ENCODE measurements around the gene TICAM1. TPM values are rescaled to one million over a fixed set of nuclear protein-coding genes. Genes with fewer than 3 reads are reported as not detected.
"Not testable (repeated sequence)": the region's sequence is repeated elsewhere in the genome, so short reads cannot be mapped to it uniquely, and the experiment has no call there.

The TICAM1 gene
- total RNA-seq, 2 donors from 2014 or later: 14.0 to 27.2 TPM

DNA sequence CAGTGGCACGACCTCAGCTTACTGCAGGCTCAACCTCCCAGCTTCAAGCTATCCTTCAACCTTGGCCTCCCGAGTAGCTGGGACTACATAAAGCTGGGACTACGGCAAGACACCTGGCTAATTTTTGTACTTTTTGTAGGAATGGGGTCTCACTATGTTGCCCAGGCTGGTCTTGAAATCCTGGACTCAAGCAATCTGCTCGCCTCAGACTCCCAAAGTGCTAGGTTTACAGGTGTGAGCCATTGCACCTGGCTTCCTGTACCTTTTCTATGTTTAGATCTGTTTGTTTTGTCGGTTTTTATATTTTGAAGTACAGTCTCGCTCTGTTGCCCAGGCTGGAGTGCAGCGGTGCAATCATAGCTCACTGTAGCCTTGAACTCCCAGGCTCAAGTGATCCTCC is 17.5 kb upstream of the TICAM1 start:
- H3K36me3 ChIP-seq: peaks cover 12% of the 10 kb centered on the region
- intact Hi-C loops (cut with DNase I): no loop called here
- no peak for DNase-seq

DNA sequence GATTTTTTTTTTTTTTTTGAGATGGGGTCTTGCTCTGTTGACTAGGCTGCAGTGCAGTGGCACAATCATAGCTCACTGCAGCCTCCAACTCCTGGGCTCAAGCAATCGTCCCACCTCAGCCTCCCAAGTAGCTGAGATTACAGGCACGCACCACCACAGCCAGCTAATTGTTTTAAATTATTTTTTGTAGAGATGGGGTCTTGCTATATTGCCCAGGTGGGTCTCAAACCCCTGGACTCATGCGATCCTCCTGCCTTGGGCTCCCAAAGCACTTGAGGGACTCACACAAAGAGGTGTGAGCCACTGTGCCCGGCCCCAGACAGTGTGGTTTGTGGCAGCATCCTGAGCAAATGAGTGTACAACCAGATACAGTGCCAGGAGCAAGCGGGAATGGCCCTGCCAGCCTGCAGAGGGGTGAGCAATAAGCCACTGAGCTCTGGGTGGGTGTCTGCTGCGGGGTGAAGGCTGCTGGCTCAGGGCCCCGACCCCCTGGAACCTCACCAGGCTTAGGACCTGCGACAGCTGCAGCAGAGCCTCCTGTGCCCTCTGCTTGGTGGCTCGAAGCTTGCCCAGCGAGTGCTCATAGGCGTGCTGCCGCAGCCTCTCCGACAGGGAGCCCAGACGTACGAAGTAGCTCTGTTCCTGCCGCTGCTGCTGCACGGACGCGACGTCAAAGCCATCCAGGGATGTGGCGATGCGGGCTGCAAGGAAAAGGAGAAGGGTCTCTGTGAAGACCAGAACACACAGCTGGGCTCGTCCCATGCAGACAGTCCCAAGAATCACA is 15.9 kb upstream of the TICAM1 start:
- Histone ChIP-seq H3K4me3 (no peak overlapping the region), H3K9me3 (no peaks in the 10 kb centered on the region), H3K4me1 (no peaks in the 10 kb centered on the region), H3K36me3 (peaks cover 12% of the 10 kb centered on the region), H3K27ac (no peak overlapping the region), H3K27me3 (no peaks in the 10 kb centered on the region), H3K9ac (ENCODE audit: low read depth in 2 of 2, low read length in 2 of 2) (no peak overlapping the region)
- DNase-seq: no peak
- TF ChIP-seq, protein P1, sequence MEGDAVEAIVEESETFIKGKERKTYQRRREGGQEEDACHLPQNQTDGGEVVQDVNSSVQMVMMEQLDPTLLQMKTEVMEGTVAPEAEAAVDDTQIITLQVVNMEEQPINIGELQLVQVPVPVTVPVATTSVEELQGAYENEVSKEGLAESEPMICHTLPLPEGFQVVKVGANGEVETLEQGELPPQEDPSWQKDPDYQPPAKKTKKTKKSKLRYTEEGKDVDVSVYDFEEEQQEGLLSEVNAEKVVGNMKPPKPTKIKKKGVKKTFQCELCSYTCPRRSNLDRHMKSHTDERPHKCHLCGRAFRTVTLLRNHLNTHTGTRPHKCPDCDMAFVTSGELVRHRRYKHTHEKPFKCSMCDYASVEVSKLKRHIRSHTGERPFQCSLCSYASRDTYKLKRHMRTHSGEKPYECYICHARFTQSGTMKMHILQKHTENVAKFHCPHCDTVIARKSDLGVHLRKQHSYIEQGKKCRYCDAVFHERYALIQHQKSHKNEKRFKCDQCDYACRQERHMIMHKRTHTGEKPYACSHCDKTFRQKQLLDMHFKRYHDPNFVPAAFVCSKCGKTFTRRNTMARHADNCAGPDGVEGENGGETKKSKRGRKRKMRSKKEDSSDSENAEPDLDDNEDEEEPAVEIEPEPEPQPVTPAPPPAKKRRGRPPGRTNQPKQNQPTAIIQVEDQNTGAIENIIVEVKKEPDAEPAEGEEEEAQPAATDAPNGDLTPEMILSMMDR (IDR thresholded peaks at IDR 0.05): no peak
- intact Hi-C loops (cut with DNase I): no loop called here

More for the DNA sequence above, 17.5 kb upstream of the TICAM1 start:
- no peak overlapping the region for H3K27ac ChIP-seq
- no peaks in the 10 kb centered on the region for H3K4me1 ChIP-seq
- H3K27me3 ChIP-seq: no peaks in the 10 kb centered on the region
- H3K9me3 ChIP-seq: no peaks in the 10 kb centered on the region
- H3K9ac ChIP-seq (ENCODE audit: low read depth in 2 of 2, low read length in 2 of 2): no peak overlapping the region
- TF ChIP-seq, protein P1 (IDR thresholded peaks at IDR 0.05): no peak
- no peak overlapping the region for H3K4me3 ChIP-seq

DNA sequence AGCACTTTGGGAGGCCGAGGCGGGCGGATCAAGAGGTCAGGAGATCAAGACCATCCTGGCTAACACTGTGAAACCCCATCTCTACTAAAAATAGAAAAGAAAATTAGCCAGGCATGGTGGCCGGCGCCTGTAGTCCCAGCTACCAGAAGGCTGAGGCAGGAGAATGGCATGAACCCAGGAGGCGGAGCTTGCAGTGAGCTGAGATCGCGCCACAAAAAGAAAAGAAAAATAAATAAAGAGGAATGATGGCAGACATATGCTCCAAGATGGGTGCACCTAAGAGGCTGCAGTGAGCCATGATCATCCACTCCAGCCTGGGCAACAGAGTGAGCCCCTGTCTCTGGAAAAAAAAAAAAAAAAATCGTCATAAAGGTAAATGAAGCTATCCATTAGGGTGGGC is 14.5 kb upstream of the TICAM1 start:
- intact Hi-C loops (cut with DNase I); H3K4me1 ChIP-seq; H3K27me3 ChIP-seq; H3K27ac ChIP-seq; H3K36me3 ChIP-seq; H3K4me3 ChIP-seq; H3K9ac ChIP-seq (ENCODE audit: low read depth in 2 of 2, low read length in 2 of 2); H3K9me3 ChIP-seq; DNase-seq: not testable (repeated sequence)

DNA sequence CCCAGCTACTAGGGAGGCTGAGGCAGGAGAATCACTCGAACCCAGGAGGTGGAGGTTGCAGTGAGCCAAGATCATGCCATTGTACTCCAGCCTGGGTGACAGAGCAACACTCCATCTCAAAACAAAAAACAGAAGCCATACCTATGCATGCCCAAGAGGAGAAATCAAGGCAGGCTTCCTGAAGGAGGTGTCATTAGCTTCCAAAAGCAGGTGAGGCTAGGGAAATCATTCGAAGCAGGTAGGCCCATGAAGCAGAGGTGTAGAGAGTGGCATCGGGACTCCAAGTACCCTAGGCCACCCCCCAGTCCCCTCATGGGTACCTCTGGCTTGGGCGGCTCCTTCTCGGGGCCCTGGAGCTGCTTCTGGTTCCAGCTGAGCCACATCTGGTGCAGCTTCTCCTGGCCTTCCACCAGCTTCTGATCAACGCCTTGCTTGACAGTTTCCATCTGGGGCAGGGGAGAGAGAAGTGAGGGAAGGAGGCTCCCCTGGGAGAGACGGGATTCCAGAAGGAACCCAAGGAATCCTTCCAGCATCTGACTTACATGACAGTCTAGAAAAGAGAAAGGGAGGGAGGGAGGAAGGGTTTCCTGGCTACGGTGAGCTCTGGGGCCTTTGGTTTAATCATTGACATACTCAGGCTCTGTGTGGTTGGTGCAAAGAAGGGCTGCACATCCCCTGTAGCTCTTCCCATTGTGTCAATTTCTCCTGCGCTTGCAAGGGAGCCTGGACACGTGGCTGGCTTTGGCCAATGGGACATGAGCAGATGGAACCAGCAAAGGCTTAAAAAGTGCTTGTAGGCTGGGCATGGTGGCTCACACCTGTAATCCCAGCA is 13.1 kb upstream of the TICAM1 start:
- no peak overlapping the region for H3K9ac ChIP-seq (ENCODE audit: low read depth in 2 of 2, low read length in 2 of 2)
- intact Hi-C loops (cut with DNase I): no loop called here
- H3K36me3 ChIP-seq: peaks cover 7% of the 10 kb centered on the region
- TF ChIP-seq, protein P1 (IDR thresholded peaks at IDR 0.05): no peak
- no peaks in the 10 kb centered on the region for H3K27me3 ChIP-seq
- no peaks in the 10 kb centered on the region for H3K4me1 ChIP-seq
- H3K4me3 ChIP-seq: no peak overlapping the region
- H3K9me3 ChIP-seq: no peaks in the 10 kb centered on the region
- H3K27ac ChIP-seq: peak overlapping the region; percentile 9
- DNase-seq: no peak

DNA sequence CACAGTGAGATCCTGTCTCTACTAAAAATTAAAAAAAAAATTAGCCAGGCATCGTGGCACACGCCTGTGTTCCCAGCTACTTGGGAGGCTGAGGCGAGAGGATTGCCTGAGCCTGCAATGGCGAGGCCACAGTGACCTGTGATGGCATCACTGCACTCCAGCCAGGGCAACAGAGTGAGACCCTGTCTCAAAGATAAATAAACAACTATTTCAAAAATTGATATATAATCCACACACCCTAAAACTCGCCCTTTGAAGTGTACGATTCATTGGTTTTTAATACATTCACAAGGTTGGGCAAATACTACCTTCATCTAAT is 12.1 kb upstream of the TICAM1 start:
- no peak overlapping the region for H3K27ac ChIP-seq
- TF ChIP-seq, protein P1 (IDR thresholded peaks at IDR 0.05): no peak
- H3K27me3 ChIP-seq: no peaks in the 10 kb centered on the region
- intact Hi-C loops (cut with DNase I): no loop called here
- H3K36me3 ChIP-seq: peaks cover 7% of the 10 kb centered on the region
- no peak for DNase-seq
- H3K9ac ChIP-seq (ENCODE audit: low read depth in 2 of 2, low read length in 2 of 2): no peak overlapping the region
- no peaks in the 10 kb centered on the region for H3K4me1 ChIP-seq
- no peak overlapping the region for H3K4me3 ChIP-seq
- H3K9me3 ChIP-seq: no peaks in the 10 kb centered on the region

DNA sequence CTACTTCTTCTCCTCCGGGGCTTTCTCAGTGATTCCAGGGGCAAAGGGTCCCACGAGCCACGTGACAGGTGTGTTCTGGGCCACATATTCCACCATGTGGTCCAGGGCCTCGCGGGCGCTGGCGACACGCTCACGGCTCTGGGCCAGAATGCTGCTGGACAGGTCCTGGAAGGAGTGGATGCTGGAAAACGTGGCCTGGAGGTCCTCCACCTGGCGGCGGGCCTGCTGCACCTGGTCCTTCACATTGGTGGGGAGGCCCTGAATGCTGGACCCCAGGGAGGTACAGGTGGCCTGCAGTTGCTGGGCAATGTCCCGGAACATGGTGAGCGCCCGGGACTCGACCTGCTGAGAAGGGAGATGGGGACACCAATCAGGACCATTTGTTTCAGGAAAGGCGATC is 7.7 kb upstream of the TICAM1 start:
- H3K27me3 ChIP-seq: no peaks in the 10 kb centered on the region
- no peaks in the 10 kb centered on the region for H3K9me3 ChIP-seq
- no peaks in the 10 kb centered on the region for H3K4me1 ChIP-seq
- no peak overlapping the region for H3K27ac ChIP-seq
- no peak overlapping the region for H3K9ac ChIP-seq (ENCODE audit: low read depth in 2 of 2, low read length in 2 of 2)
- no peak overlapping the region for H3K4me3 ChIP-seq
- intact Hi-C loops (cut with DNase I): no loop called here
- DNase-seq: no peak
- TF ChIP-seq, protein P1 (IDR thresholded peaks at IDR 0.05): no peak
- H3K36me3 ChIP-seq: no peaks in the 10 kb centered on the region

All from colonic mucosa (tissue), 4 donors.